Measurements from ENCODE around the gene TNC. TPM values are rescaled to one million over a fixed set of nuclear protein-coding genes. Genes with fewer than 3 reads are reported as not detected.

TNC gene
- total RNA-seq, 1 experiment from 2014 or later: 5.7 TPM

- in situ Hi-C loops (cut with HindIII; ENCODE audit: low pct_unique_long_range_greater_than_20kb, low sequenced_read_pairs): no loop called here
- no peak for TF ChIP-seq TCF7L2 (IDR thresholded peaks at IDR 0.05; ENCODE audit: low read depth, low read length)
- TF ChIP-seq CTCF (IDR thresholded peaks at IDR 0.05): no peak
- TF ChIP-seq SIN3A (IDR thresholded peaks at IDR 0.05; ENCODE audit: borderline replicate concordance, insufficient read depth, low read depth, low read length): no peak
- TF ChIP-seq POLR2AphosphoS5 (IDR thresholded peaks at IDR 0.05; ENCODE audit: low read depth, low read length): no peak
- TF ChIP-seq, protein P1, sequence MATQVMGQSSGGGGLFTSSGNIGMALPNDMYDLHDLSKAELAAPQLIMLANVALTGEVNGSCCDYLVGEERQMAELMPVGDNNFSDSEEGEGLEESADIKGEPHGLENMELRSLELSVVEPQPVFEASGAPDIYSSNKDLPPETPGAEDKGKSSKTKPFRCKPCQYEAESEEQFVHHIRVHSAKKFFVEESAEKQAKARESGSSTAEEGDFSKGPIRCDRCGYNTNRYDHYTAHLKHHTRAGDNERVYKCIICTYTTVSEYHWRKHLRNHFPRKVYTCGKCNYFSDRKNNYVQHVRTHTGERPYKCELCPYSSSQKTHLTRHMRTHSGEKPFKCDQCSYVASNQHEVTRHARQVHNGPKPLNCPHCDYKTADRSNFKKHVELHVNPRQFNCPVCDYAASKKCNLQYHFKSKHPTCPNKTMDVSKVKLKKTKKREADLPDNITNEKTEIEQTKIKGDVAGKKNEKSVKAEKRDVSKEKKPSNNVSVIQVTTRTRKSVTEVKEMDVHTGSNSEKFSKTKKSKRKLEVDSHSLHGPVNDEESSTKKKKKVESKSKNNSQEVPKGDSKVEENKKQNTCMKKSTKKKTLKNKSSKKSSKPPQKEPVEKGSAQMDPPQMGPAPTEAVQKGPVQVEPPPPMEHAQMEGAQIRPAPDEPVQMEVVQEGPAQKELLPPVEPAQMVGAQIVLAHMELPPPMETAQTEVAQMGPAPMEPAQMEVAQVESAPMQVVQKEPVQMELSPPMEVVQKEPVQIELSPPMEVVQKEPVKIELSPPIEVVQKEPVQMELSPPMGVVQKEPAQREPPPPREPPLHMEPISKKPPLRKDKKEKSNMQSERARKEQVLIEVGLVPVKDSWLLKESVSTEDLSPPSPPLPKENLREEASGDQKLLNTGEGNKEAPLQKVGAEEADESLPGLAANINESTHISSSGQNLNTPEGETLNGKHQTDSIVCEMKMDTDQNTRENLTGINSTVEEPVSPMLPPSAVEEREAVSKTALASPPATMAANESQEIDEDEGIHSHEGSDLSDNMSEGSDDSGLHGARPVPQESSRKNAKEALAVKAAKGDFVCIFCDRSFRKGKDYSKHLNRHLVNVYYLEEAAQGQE (IDR thresholded peaks at IDR 0.05; ENCODE audit: insufficient read depth in 1 of 2, low read depth in 2 of 2, low read length in 1 of 2): no peak
- ChIA-PET POLR2A (no interaction called here), CTCF (no interaction called here)
- no peaks in the 10 kb centered on the region for H3K4me1 ChIP-seq (ENCODE audit: control insufficient read depth, insufficient read depth, low read length)
- no peak for DNase-seq (ENCODE audit: low read depth, low spot score)
- no peak overlapping the region for H3K4me3 ChIP-seq (ENCODE audit: low read depth in 2 of 2, low read length in 2 of 2)
- intact Hi-C loops (cut with micrococcal nuclease; ENCODE audit: unreplicated experiment): no loop called here
- H3K27ac ChIP-seq (ENCODE audit: low read length): no peak overlapping the region
- no TSS peak for BruUV-seq (replicated peaks)
- H3K27me3 ChIP-seq (ENCODE audit: control insufficient read depth, insufficient read depth, low read length): no peaks in the 10 kb centered on the region
- ATAC-seq: no peak
- no peaks in the 10 kb centered on the region for H3K9me3 ChIP-seq (ENCODE audit: control insufficient read depth, insufficient read depth, low read depth, low read length)
- H3K36me3 ChIP-seq (ENCODE audit: control insufficient read depth, insufficient read depth, low read length): no peaks in the 10 kb centered on the region
Measured at GRCh38 chr9:115146581-115147021, 28.6 kb upstream of the TNC start.

- no peak for ATAC-seq
Measured at GRCh38 chr9:115144706-115145105, 26.7 kb upstream of the TNC start.

More at GRCh38 chr9:115144706-115145105, 26.7 kb upstream of the TNC start:
- Histone ChIP-seq H3K4me3 (ENCODE audit: low read depth in 2 of 2, low read length in 2 of 2) (no peak overlapping the region), H3K9me3 (ENCODE audit: control insufficient read depth, insufficient read depth, low read depth, low read length) (no peaks in the 10 kb centered on the region), H3K4me1 (ENCODE audit: control insufficient read depth, insufficient read depth, low read length) (no peaks in the 10 kb centered on the region), H3K27ac (ENCODE audit: low read length) (no peak overlapping the region), H3K27me3 (ENCODE audit: control insufficient read depth, insufficient read depth, low read length) (no peaks in the 10 kb centered on the region), H3K36me3 (ENCODE audit: control insufficient read depth, insufficient read depth, low read length) (no peaks in the 10 kb centered on the region)
- in situ Hi-C loops (cut with HindIII; ENCODE audit: low pct_unique_long_range_greater_than_20kb, low sequenced_read_pairs): no loop called here
- BruUV-seq (replicated peaks): no TSS peak
- ChIA-PET POLR2A (no interaction called here), CTCF (no interaction called here)
- intact Hi-C loops (cut with micrococcal nuclease; ENCODE audit: unreplicated experiment): no loop called here
- no peak for DNase-seq (ENCODE audit: low read depth, low spot score)
- TF ChIP-seq POLR2AphosphoS5 (IDR thresholded peaks at IDR 0.05; ENCODE audit: low read depth, low read length) (no peak), TCF7L2 (IDR thresholded peaks at IDR 0.05; ENCODE audit: low read depth, low read length) (no peak), SIN3A (IDR thresholded peaks at IDR 0.05; ENCODE audit: borderline replicate concordance, insufficient read depth, low read depth, low read length) (no peak), CTCF (IDR thresholded peaks at IDR 0.05) (no peak)
- TF ChIP-seq, protein P1 (IDR thresholded peaks at IDR 0.05; ENCODE audit: insufficient read depth in 1 of 2, low read depth in 2 of 2, low read length in 1 of 2): no peak
